HepG2 (cell line): ENCODE data around the gene SLC9C2. TPM values are rescaled to one million over a fixed set of nuclear protein-coding genes. Genes with fewer than 3 reads are reported as not detected.

Experiments used
- ATAC-seq: fragments of 200-7000 bp; cut with Tn5 transposase; 3 replicates; pipeline ENCODE4 v1.9.1; 2020; ENCODE audit warnings: mild to moderate bottlenecking, moderate library complexity
- BruUV-seq: library from RNA; stranded (reverse); fragments of 400-500 nt; replicated peaks from 2 replicates; lab custom pipeline; 2021; lab: Mats Ljungman, UMichigan
- CTCF ChIA-PET: fragments of 300-600 bp; formaldehyde crosslinking; extraction: SDS; loops from one replicate; lab custom pipeline; 2021; ENCODE audit warnings: low total read pairs, inconsistent platforms, low intra/inter-chr PET ratio; lab: Yijun Ruan, JAX
- POLR2A ChIA-PET: fragments of 350-600 bp; sonication (Branson Sonifier 250); formaldehyde crosslinking; loops from one replicate; lab custom pipeline; 2020; ENCODE audit warnings: antibody characterized with exemption, inconsistent platforms; lab: Yijun Ruan, JAX
- DNase-seq: peaks from one replicate; pipeline ENCODE4 v3.0.0-alpha.2; 2015; ENCODE audit warnings: low spot score
- FAIRE-seq: peaks from 3 replicates; lab custom pipeline; 2011; peaks lifted over from hg19 to GRCh38; lab: Jason Lieb, UNC
- H2AFZ ChIP-seq: one replicate; pipeline ENCODE4 v1.6.1; 2011; ENCODE audit warnings: low read length, inconsistent platforms
- H3K27ac ChIP-seq: fragments of 300-600 bp; 3 replicates; pipeline ENCODE4 v1.8.0; 2011; ENCODE audit warnings: mixed run types, mild to moderate bottlenecking, mixed read lengths, low read length, inconsistent platforms; ENCODE audit not compliant: insufficient read depth; ENCODE audit errors: extremely low read length
- H3K27me3 ChIP-seq, 2 experiments: fragments of 200-600 bp in 1 of 2; 2 replicates in 1 of 2; 3 replicates in 1 of 2; pipeline versions ENCODE4 v1.6.0 to v1.8.0; 2011; ENCODE audit warnings: low read length in 2 of 2, mild to moderate bottlenecking in 2 of 2, moderate library complexity in 2 of 2, inconsistent platforms in 1 of 2; ENCODE audit not compliant: insufficient read depth in 2 of 2, control insufficient read depth in 1 of 2
- H3K36me3 ChIP-seq, 2 experiments: fragments of 200-600 bp in 1 of 2; replicated peaks in 1 of 2; 2 replicates in 1 of 2; 3 replicates in 1 of 2; pipeline versions ENCODE4 v1.5.1 to v1.8.0; 2011; ENCODE audit warnings: low read length in 2 of 2, inconsistent platforms in 1 of 2; ENCODE audit not compliant: insufficient read depth in 2 of 2, control insufficient read depth in 1 of 2
- H3K4me1 ChIP-seq: 2 replicates; pipeline ENCODE4 v1.5.1; 2012; ENCODE audit warnings: low read length, inconsistent platforms; ENCODE audit not compliant: insufficient read depth
- H3K4me2 ChIP-seq: 2 replicates; pipeline ENCODE4 v1.6.0; 2011; ENCODE audit warnings: low read depth, low read length, inconsistent platforms
- H3K4me3 ChIP-seq, 3 experiments: fragments of 200-600 bp in 1 of 3; sonication (generic), shearing (Covaris generic) in 1 of 3; replicated peaks in 1 of 3; 2 replicates each; pipeline ENCODE4 v1.5.1; 2011 to 2016; ENCODE audit warnings: low read length in 3 of 3, inconsistent platforms in 2 of 3, low read depth in 2 of 3, mild to moderate bottlenecking in 2 of 3, control low read depth in 1 of 3, mixed read lengths in 1 of 3; ENCODE audit not compliant: insufficient read depth in 1 of 3
- H3K79me2 ChIP-seq: one replicate; pipeline ENCODE4 v1.6.1; 2011; ENCODE audit warnings: low read length, inconsistent platforms; ENCODE audit not compliant: insufficient read depth
- H3K9ac ChIP-seq: 2 replicates; pipeline ENCODE4 v1.6.0; 2011; ENCODE audit warnings: mild to moderate bottlenecking, low read depth, low read length, inconsistent platforms; ENCODE audit not compliant: insufficient read depth
- H3K9me3 ChIP-seq: 2 replicates; pipeline ENCODE4 v1.5.1; 2012; ENCODE audit warnings: mild to moderate bottlenecking, low read length
- H4K20me1 ChIP-seq: 2 replicates; pipeline ENCODE4 v1.6.0; 2011; ENCODE audit warnings: inconsistent platforms, mild to moderate bottlenecking, low read length, moderate library complexity; ENCODE audit not compliant: insufficient read depth
- HNF1A ChIP-seq, 2 experiments: sonication (generic) in 1 of 2; formaldehyde crosslinking in 1 of 2; IDR thresholded peaks; 2 replicates each; pipeline versions ENCODE4 v1.4.0 to v1.6.1; 2016 to 2020; ENCODE audit warnings: borderline replicate concordance in 1 of 2, low read depth in 1 of 2, mild to moderate bottlenecking in 1 of 2, missing genetic modification reagents in 1 of 2
- HNRNPK ChIP-seq: fragments of 200-400 bp; formaldehyde crosslinking; IDR thresholded peaks from 2 replicates; pipeline ENCODE4 v1.6.1; 2018; ENCODE audit warnings: low read length, low read depth, moderate library complexity, mild to moderate bottlenecking; ENCODE audit not compliant: poor library complexity, severe bottlenecking
- MED13 ChIP-seq: sonication (generic); formaldehyde crosslinking; IDR thresholded peaks from 2 replicates; pipeline ENCODE4 v1.5.0; 2020; ENCODE audit warnings: missing genetic modification reagents
- PCBP2 ChIP-seq: fragments of 200-400 bp; formaldehyde crosslinking; optimal IDR thresholded peaks from 2 replicates; pipeline ENCODE3; 2018; ENCODE audit warnings: low read length, low read depth; ENCODE audit not compliant: poor library complexity, severe bottlenecking
- PHF5A ChIP-seq: IDR thresholded peaks from one replicate; pipeline ENCODE4 v1.6.1; 2018; ENCODE audit warnings: low read depth, missing genetic modification reagents; ENCODE audit not compliant: unreplicated experiment
- RFX1 ChIP-seq: fragments of 450-650 bp; IDR thresholded peaks from 2 replicates; pipeline ENCODE4 v1.6.1; 2017
- SRF ChIP-seq: IDR thresholded peaks from 2 replicates; pipeline ENCODE4 v1.6.1; 2011; ENCODE audit warnings: mild to moderate bottlenecking, low read depth, low read length, moderate library complexity
- TRIM24 ChIP-seq: sonication (generic); formaldehyde crosslinking; IDR thresholded peaks from 2 replicates; pipeline ENCODE4 v1.8.0; 2022; ENCODE audit warnings: mild to moderate bottlenecking, missing genetic modification reagents
- ZC3H13 ChIP-seq: sonication (generic); formaldehyde crosslinking; IDR thresholded peaks from 2 replicates; pipeline ENCODE4 v1.8.1; 2023; ENCODE audit warnings: mild to moderate bottlenecking, missing genetic modification reagents, moderate library complexity
- ZFP36L1 ChIP-seq: sonication (generic); formaldehyde crosslinking; IDR thresholded peaks from 2 replicates; pipeline ENCODE4 v1.8.0; 2022; ENCODE audit warnings: mild to moderate bottlenecking, missing genetic modification reagents, moderate library complexity
- ZNF407 ChIP-seq: sonication (generic); formaldehyde crosslinking; IDR thresholded peaks from one replicate; pipeline ENCODE4 v1.5.1; 2020; ENCODE audit warnings: mild to moderate bottlenecking, missing genetic modification reagents; ENCODE audit errors: not compliant biosample characterization
- WGBS: methylation state at CpG from one replicate; pipeline ENCODE4 v1.1.6; 2017; ENCODE audit warnings: low lambda C conversion rate; 5-methylcytosine and 5-hydroxymethylcytosine counted together
- in situ Hi-C: cut with HindIII; loops from 2 replicates; pipeline ENCODE4 v1.10.0; 2017; ENCODE audit warnings: low pct_unique_long_range_greater_than_20kb; ENCODE audit not compliant: extremely low pct_ligation_motif_present
- intact Hi-C: fragments of 100-400 bp; cut with micrococcal nuclease; formaldehyde crosslinking; loops from one replicate; pipeline ENCODE4 v1.10.0; 2022; ENCODE audit not compliant: unreplicated experiment
- polyA plus RNA-seq, 8 experiments: library from polyadenylated mRNA; depleted of rRNA in 3 of 8; stranded (reverse) in 7 of 8; unstranded in 1 of 8; fragments of >200 nt; fragmentation: Illumina TruSeq in 4 of 8; extraction: Trizol in 4 of 8; gene quantifications; 2 replicates each; pipeline versions ENCODE4 v1.2.1 to v1.2.3, GENCODE V29; 2011 to 2016; ENCODE audit warnings: low read depth in 4 of 8, missing spikeins in 1 of 8, mixed read lengths in 1 of 8; ENCODE audit not compliant: insufficient read depth in 1 of 8
- total RNA-seq, 5 experiments: library from RNA; depleted of rRNA; stranded (reverse); fragments of >200 nt; fragmentation: Illumina TruSeq; extraction: Trizol; gene quantifications; 2 replicates each; pipeline ENCODE4 v1.2.3, GENCODE V29; 2016; ENCODE audit warnings: low read depth in 1 of 5

The SLC9C2 gene
- total and polyA plus RNA-seq, 2 of the 13 experiments (the other 11 are each of a cell fraction or from before 2014, with no cell fraction given) = 0.03 TPM; not detected in 1

DNA sequence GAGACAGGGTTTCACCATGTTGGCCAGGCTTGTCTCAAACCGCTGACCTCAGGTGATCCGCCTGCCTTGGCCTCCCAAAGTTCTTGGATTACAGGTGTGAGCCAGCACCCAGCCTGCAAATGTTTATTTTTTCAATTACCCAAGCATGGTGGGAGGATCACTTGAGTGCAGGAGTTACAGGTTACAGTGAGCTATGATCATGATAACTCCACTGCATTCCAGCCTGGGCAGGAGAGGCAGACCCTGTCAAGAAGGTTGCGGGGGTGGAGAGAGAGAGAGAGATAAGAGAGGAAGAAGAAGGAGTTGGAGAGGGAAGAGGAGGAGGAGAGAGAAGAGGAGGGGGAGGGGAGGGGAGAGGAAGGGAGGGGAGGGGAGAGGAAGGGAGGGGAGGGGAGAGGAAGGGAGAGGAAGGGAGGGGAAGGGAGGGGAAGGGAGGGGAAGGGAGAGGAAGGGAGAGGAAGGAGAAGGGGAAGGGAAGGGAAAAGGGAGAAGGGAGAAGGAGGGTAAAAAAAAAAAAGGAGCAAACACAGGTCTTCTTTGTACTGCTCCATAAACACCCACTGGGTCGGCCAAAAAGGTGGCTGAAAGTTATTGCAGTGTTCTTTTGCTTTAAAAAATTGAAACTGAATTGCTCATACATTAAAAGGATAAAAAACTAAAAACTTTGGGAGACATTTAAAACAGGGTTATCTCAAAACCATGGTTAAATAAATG is 5.8 kb upstream of the SLC9C2 start:
- Histone ChIP-seq H3K27ac (no peak overlapping the region), H3K79me2 (no peaks in the 10 kb centered on the region), H3K9ac (no peak overlapping the region), H2AFZ (no peak overlapping the region), H3K36me3 (no peaks in the 10 kb centered on the region), H4K20me1 (no peaks in the 10 kb centered on the region), H3K9me3 (no peaks in the 10 kb centered on the region), H3K4me1 (no peaks in the 10 kb centered on the region), H3K4me3 (no peak overlapping the region), H3K4me2 (no peak overlapping the region), H3K27me3 (no peaks in the 10 kb centered on the region; a peak in 1 of 5 replicates)
- 12% methylated on average over 4 of the region's 4 CpGs for WGBS
- BruUV-seq = no TSS peak
- in situ Hi-C loops (no loop called here), intact Hi-C loops (no loop called here)
- ATAC-seq = no peak
- DNase-seq = no peak
- ChIA-PET CTCF (no interaction called here), POLR2A (no interaction called here)
- FAIRE-seq = no peak
- TF ChIP-seq RFX1 (no peak), MED13 (no peak), PCBP2 (peak; percentile 97), ZC3H13 (CRISPR knock-in tag) (no peak), PHF5A (CRISPR knock-in tag) (no peak), HNRNPK (peak; percentile 78), TRIM24 (CRISPR knock-in tag) (no peak), ZNF407 (CRISPR knock-in tag) (no peak), SRF (no peak), HNF1A (IDR thresholded peaks at IDR 0.05; ENCODE audit: low read depth) (no peak), HNF1A (CRISPR knock-in tag; IDR thresholded peaks at IDR 0.05; ENCODE audit: borderline replicate concordance) (no peak), ZFP36L1 (no peak)
